ENCODE data around the gene FRMPD2.

Gene FRMPD2

GRCh38 chr10:48302515-48303476 is 28.3 kb upstream of the FRMPD2 start:
- H3K9ac ChIP-seq (ENCODE audit: low read length): no peak overlapping the region
- no peak overlapping the region for H3K4me2 ChIP-seq (ENCODE audit: low read length)
- peaks cover 13% of the 10 kb centered on the region for H3K4me1 ChIP-seq (ENCODE audit: insufficient read depth, low read length, severe bottlenecking)
- H3K9me2 ChIP-seq (ENCODE audit: low read depth, low read length): no peaks in the 10 kb centered on the region
- H3K79me2 ChIP-seq (ENCODE audit: insufficient read depth, low read length): no peaks in the 10 kb centered on the region
- no peaks in the 10 kb centered on the region; the same call in 1 of the 2 replicates for H3K27me3 ChIP-seq (ENCODE audit: insufficient read depth, low read length)
- no peaks in the 10 kb centered on the region for H3K9me3 ChIP-seq (ENCODE audit: low read length)
- H2AFZ ChIP-seq (ENCODE audit: low read length): no peak overlapping the region
- no peaks in the 10 kb centered on the region for H3K36me3 ChIP-seq (ENCODE audit: insufficient read depth, low read length)
- no peak overlapping the region for H3K4me3 ChIP-seq (ENCODE audit: low read depth, low read length, poor library complexity, severe bottlenecking)
- no peaks in the 10 kb centered on the region for H4K20me1 ChIP-seq (ENCODE audit: insufficient read depth, low read length)
- no peak overlapping the region for H3K27ac ChIP-seq (ENCODE audit: low read depth, low read length, poor library complexity, severe bottlenecking)
- no peaks in the 10 kb centered on the region; the same call in 1 of the 2 replicates for H3F3A ChIP-seq (ENCODE audit: insufficient read depth, low read length)
- TF ChIP-seq, protein P1, sequence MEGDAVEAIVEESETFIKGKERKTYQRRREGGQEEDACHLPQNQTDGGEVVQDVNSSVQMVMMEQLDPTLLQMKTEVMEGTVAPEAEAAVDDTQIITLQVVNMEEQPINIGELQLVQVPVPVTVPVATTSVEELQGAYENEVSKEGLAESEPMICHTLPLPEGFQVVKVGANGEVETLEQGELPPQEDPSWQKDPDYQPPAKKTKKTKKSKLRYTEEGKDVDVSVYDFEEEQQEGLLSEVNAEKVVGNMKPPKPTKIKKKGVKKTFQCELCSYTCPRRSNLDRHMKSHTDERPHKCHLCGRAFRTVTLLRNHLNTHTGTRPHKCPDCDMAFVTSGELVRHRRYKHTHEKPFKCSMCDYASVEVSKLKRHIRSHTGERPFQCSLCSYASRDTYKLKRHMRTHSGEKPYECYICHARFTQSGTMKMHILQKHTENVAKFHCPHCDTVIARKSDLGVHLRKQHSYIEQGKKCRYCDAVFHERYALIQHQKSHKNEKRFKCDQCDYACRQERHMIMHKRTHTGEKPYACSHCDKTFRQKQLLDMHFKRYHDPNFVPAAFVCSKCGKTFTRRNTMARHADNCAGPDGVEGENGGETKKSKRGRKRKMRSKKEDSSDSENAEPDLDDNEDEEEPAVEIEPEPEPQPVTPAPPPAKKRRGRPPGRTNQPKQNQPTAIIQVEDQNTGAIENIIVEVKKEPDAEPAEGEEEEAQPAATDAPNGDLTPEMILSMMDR (IDR thresholded peaks at IDR 0.05; ENCODE audit: low read length): no peak
- TF ChIP-seq EZH2 (IDR thresholded peaks at IDR 0.05; ENCODE audit: borderline replicate concordance, low read length): no peak

DNA sequence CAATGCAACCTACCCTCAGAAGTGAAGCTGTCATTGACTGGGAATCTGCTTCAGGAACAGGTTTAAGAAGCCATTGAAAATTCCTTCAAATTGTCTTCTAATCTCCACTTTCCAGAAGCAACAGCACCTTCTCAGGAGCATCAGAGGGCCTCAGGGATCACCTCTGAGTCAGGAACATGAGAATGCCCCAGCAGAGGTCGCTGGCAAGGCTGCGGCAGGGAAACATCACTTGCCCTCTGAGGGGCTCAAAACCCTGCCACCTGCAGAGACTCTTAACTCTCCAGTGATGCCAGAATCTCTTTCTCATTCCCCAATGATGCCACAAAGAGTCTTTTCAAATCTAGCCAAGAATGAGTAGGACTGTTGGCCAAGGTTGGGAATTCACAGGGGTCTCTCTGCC is 26.1 kb upstream of the FRMPD2 start:
- Histone ChIP-seq H2AFZ (ENCODE audit: low read length) (no peak overlapping the region), H3K9ac (ENCODE audit: low read length) (no peak overlapping the region), H3K27me3 (ENCODE audit: insufficient read depth, low read length) (no peaks in the 10 kb centered on the region; the same call in 1 of the 2 replicates), H3K79me2 (ENCODE audit: insufficient read depth, low read length) (no peaks in the 10 kb centered on the region), H3K4me1 (ENCODE audit: insufficient read depth, low read length, severe bottlenecking) (no peaks in the 10 kb centered on the region), H3K4me3 (ENCODE audit: low read depth, low read length, poor library complexity, severe bottlenecking) (no peak overlapping the region), H3K4me2 (ENCODE audit: low read length) (no peak overlapping the region), H3K36me3 (ENCODE audit: insufficient read depth, low read length) (no peaks in the 10 kb centered on the region), H3K9me2 (ENCODE audit: low read depth, low read length) (no peaks in the 10 kb centered on the region), H4K20me1 (ENCODE audit: insufficient read depth, low read length) (no peaks in the 10 kb centered on the region), H3K9me3 (ENCODE audit: low read length) (no peaks in the 10 kb centered on the region), H3F3A (ENCODE audit: insufficient read depth, low read length) (no peaks in the 10 kb centered on the region; the same call in 1 of the 2 replicates), H3K27ac (ENCODE audit: low read depth, low read length, poor library complexity, severe bottlenecking) (no peak overlapping the region)
- TF ChIP-seq EZH2 (IDR thresholded peaks at IDR 0.05; ENCODE audit: borderline replicate concordance, low read length): no peak
- TF ChIP-seq, protein P1 (IDR thresholded peaks at IDR 0.05; ENCODE audit: low read length): no peak

- Histone ChIP-seq H3K4me1 (ENCODE audit: insufficient read depth, low read length, severe bottlenecking) (no peaks in the 10 kb centered on the region), H3K27ac (ENCODE audit: low read depth, low read length, poor library complexity, severe bottlenecking) (no peak overlapping the region), H3K79me2 (ENCODE audit: insufficient read depth, low read length) (no peaks in the 10 kb centered on the region), H4K20me1 (ENCODE audit: insufficient read depth, low read length) (no peaks in the 10 kb centered on the region), H3K27me3 (ENCODE audit: insufficient read depth, low read length) (no peaks in the 10 kb centered on the region; the same call in 1 of the 2 replicates), H3K9me2 (ENCODE audit: low read depth, low read length) (no peaks in the 10 kb centered on the region), H3K9ac (ENCODE audit: low read length) (no peak overlapping the region), H3F3A (ENCODE audit: insufficient read depth, low read length) (no peaks in the 10 kb centered on the region), H3K9me3 (ENCODE audit: low read length) (no peaks in the 10 kb centered on the region), H2AFZ (ENCODE audit: low read length) (no peak overlapping the region), H3K36me3 (ENCODE audit: insufficient read depth, low read length) (no peaks in the 10 kb centered on the region), H3K4me2 (ENCODE audit: low read length) (no peak overlapping the region), H3K4me3 (ENCODE audit: low read depth, low read length, poor library complexity, severe bottlenecking) (no peak overlapping the region)
- TF ChIP-seq EZH2 (IDR thresholded peaks at IDR 0.05; ENCODE audit: borderline replicate concordance, low read length): no peak
- TF ChIP-seq, protein P1 (IDR thresholded peaks at IDR 0.05; ENCODE audit: low read length): no peak
Observed at GRCh38 chr10:48299692-48300091, 25.2 kb upstream of the FRMPD2 start.
